GM21390 (cell line): ENCODE data around the gene EPS8.
"Not testable (repeated sequence)": the region's sequence is repeated elsewhere in the genome, so short reads cannot be mapped to it uniquely, and the experiment has no call there.

Source experiments
- ATAC-seq: cut with Tn5 transposase; IDR thresholded peaks from one replicate; pipeline ENCODE4 v1.9.1; 2021; ENCODE audit not compliant: unreplicated experiment

Gene EPS8

DNA sequence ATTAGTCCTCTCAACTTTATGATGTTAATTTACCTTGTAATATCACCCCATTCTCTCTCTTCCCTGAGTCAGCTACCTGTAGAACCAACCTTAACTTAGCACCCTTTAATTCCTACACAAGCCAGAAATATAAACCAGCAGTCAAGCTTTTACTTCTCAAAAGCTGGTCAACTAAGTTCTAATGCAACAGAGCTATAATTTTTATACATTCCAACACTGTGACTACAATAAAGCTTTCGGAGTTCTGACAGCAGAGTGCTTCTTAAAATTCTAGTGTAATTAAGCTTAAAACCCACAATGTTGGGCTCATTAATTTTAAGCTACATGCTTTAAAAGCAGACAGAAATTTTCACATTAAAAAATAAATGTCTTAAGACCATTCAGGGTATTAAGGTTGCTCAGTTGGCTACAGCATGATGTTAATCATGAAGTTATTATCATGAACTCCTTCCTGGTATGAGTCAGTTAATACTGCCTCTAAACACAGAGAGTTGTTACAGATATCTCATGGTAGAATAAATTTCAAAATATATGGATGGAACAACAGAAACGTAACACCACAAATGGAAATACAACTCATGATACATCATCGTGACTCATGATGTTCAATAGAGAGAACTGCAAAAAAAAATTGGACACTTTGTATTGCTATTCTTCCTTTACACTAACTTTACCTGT, 126.7 kb downstream of the EPS8 start:
- ATAC-seq = no peak

DNA sequence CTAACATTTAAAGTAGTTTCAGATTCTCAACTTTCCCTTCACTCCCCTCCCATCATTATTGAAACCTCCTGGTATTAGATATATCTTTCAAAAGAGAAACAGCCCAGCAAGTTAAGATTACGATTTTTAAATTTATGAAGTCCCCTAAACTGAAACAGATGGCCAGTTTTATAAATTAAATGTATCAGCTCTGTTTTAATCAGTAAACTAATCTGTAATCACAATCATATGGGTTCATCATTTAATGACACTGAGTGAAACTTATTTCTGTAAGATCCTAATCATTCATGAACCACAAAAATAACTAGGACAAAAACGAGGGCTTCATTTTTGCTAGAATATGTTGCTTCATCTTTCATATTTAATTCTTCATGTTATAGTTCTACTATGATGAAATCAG, 137.8 kb downstream of the EPS8 start:
- ATAC-seq = no peak

GRCh38 chr12:15650399-15651128, 138.6 kb downstream of the EPS8 start:
- no peak for ATAC-seq

DNA sequence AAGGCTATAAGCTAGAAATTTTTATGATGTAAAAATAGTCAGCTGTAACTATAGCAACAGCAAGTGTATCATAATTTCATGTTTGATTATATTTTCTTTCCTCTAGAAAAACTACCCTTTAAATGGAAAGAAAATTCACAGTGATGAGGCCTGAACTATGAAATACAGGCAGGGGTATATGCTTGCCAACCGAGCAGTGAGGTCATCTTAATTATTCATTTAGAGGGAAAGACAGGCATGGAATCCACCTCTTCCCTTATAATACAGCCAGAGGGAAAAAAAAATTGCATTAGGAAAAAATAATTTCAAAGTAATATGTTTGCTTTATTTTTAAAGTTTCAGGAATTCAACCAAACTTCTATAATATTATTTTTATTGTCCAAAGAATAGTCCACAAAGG, 139.8 kb downstream of the EPS8 start:
- ATAC-seq = no peak

GRCh38 chr12:15648558-15648957, 140.6 kb downstream of the EPS8 start:
- ATAC-seq = no peak

DNA sequence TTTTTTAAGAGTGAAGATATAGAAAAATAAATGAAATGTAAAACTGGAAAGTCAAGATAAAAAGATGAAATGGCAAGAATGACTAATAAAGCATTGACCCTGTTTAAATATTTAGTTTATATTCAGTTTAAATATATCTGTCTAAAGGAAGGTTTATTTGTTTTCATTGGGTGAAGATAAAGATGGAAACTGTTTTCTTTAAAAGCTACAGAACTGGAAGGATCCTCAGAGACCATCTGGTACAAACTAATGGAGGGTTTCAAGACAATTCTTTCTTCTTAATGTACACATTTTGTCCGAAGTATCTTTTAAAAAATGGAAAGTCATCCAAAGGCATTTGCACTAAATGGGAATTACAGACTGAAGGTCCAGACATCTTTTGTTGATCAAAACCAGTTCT, 142.6 kb downstream of the EPS8 start:
- ATAC-seq = no peak

GRCh38 chr12:15644700-15645099, 144.5 kb downstream of the EPS8 start:
- ATAC-seq = no peak

GRCh38 chr12:15638231-15638630, 151.0 kb downstream of the EPS8 start:
- ATAC-seq = no peak

DNA sequence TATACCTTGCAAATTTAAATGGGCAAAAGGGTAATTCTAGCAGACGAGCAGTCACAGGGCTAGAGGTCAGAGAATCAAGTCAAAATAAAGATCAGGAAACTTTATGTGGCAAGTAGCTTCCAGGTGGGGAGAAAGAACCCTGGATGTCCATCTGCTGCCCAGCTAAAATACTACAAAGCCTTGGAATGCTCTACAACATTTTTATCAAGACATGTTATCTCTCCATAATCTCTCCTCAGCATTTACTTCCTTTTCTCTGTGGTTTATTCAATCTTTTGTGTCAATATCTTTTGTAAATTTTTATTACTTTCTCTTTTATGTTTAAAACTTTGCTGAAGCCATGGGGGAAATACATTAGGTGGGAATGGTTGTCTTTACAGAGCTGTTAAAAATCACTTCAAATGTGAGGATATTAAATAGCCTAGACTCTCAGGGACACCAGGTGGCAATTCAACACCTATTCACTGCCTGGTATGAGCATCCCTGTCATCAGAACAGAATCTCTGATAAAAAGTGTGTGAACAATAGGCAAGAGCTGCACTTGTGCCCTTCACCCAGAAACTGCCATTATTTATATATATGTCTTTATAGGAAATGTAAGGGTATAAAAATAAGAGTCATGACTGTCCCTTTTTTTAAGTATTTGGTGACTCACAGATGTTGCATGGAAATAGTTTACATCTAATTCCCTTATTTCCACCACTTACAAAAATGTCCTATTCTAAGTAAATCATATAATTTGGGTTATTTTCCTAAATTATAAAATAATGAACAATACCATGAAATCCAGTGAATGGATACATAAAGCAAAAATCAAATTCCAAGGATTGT, 152.9 kb downstream of the EPS8 start:
- no peak for ATAC-seq

DNA sequence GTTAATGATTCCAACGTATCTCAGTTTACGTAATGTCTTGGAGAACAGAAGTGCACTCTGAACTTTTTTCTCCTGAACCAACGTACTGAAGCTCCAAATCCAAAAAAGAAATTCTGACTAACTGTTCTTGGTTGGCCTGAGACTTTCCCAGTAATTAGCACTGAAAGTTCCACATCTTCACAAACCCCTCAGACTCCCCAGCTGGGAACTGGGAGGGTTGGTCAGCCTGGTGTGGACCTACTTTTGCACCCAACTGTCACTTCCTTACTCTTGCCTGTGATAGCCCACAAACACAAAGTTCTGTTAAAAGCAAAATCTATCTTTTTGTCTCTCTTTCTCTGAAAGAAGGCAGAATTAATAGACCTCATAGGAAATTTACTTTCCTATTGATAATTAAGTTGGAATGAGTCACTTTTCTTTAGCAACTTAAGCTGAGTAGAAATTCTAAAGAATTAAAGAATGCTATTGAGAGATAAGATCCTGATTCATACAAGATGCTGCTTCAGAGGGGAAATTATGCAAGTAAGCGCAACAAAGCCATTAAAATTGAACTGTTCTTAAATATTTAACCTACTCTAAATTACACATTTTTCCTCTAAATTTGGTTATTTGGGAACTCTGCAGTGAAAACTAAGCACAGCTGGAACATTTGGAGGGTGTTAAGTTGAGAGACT, 155.0 kb downstream of the EPS8 start:
- no peak for ATAC-seq

GRCh38 chr12:15633201-15633600, 156.0 kb downstream of the EPS8 start:
- no peak for ATAC-seq

- no peak for ATAC-seq
These were observed 156.5 kb downstream of the EPS8 start for GRCh38 chr12:15632708-15633107.

- no peak for ATAC-seq
These were observed 158.0 kb downstream of the EPS8 start for GRCh38 chr12:15631007-15631715.

DNA sequence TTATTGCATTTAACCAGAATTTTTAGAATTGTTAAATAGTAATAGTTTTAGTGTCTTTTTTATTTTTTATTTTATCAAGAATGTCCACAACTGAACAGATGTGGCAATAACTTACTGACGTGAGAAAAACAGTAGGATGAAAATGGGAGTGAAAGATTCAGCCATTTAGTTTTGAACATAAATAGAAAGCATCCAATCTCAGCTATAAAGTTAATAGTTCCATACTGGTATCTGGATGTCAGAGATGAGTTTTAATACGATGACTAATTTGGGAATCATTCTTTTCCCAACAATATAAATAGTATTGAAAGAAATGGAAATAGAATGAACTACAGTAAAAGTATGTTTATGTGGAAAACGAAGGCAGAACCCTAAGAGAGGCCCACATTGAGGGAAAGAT, 159.4 kb downstream of the EPS8 start:
- no peak for ATAC-seq

- ATAC-seq = peak; percentile 70
These were observed 160.1 kb downstream of the EPS8 start for GRCh38 chr12:15629108-15629507.

GRCh38 chr12:15627995-15628945, 160.9 kb downstream of the EPS8 start:
- ATAC-seq = no peak

- no peak for ATAC-seq
These were observed 164.1 kb downstream of the EPS8 start for GRCh38 chr12:15625075-15625474.

DNA sequence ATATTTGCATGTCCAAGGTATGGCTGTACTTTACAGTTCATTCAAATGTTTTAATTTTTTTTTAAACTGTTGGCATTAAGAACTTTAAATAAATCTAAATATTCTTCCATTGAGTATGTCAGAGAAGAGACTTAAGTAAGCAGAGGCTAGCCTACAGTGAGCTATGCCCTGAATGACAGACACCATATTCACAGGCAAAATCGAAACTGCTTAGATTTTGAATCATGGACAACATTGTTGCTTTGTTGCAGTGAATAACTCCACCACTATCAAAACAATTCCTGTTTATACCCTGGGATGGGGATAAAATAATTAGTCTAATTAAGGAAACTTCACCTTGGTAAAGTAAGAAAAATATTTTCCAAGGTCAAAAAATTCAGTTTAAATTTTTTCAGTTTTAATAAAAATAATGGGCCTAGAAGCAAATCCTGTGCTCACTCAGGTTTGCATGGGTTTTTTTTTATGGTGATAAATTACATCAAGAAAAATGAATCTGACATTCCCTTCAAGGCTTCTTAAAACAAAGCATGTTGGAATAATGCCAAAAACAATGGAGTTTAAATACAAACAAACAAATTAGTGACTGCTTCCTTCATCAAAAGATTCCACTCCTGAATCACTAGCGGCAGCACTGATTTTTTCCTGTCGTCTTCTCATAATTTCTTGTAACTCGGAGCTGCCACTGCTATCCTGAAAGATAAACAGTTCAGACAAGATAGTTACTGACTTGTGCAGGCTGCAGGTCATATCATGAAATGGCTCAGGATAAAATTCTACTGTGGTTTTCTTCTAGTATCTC, 168.2 kb downstream of the EPS8 start:
- no peak for ATAC-seq

DNA sequence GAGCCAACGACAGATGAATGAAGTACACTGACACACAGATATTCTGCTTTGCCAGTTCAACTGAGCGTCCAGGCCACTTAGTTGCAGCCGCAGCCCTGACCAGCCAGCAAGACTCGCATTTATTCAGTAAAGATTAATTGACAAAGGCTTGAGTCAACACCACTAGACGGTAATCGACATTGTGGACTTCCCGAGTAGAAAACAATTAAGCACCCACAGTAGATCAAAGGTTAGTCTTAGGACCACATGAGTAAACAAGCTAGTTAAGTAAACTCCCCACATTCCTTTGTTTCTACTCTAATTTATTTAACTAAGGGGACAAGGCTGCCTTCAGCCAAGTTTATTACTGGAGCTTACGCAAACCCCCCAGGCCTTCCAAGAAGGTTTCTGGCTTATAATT, 172.7 kb downstream of the EPS8 start:
- ATAC-seq = not testable (repeated sequence)
